H9 (cell line): ENCODE data around the gene SRC. TPM values are rescaled to one million over a fixed set of nuclear protein-coding genes. Genes with fewer than 3 reads are reported as not detected.
A peak's percentile ranks its signal among the peaks of the same experiment; 100 is the strongest.

Experiments used
- DNase-seq: peaks from one replicate; pipeline ENCODE4 v3.0.0-alpha.2; 2017
- H2AFZ ChIP-seq: one replicate; pipeline ENCODE4 v1.6.1; 2013; ENCODE audit warnings: mild to moderate bottlenecking, low read length, control low read depth, moderate library complexity
- H2AK5ac ChIP-seq: 2 replicates; pipeline ENCODE4 v1.6.1; 2013; ENCODE audit warnings: low read length, control low read depth, mixed read lengths; ENCODE audit not compliant: insufficient read length
- H2BK120ac ChIP-seq: one replicate; pipeline ENCODE4 v1.6.1; 2013; ENCODE audit warnings: low read depth, mild to moderate bottlenecking, low read length, control low read depth, inconsistent platforms; ENCODE audit not compliant: poor library complexity, severe bottlenecking
- H2BK12ac ChIP-seq: 2 replicates; pipeline ENCODE4 v1.6.1; 2013; ENCODE audit warnings: low read length, control low read depth, mixed read lengths, low read depth; ENCODE audit not compliant: insufficient read length
- H2BK15ac ChIP-seq: 2 replicates; pipeline ENCODE4 v1.6.1; 2013; ENCODE audit warnings: low read depth, low read length, control low read depth
- H2BK20ac ChIP-seq: one replicate; pipeline ENCODE4 v1.6.1; 2013; ENCODE audit warnings: low read depth, mild to moderate bottlenecking, low read length, control low read depth, inconsistent platforms; ENCODE audit not compliant: poor library complexity, severe bottlenecking
- H2BK5ac ChIP-seq: 2 replicates; pipeline ENCODE4 v1.6.1; 2013; ENCODE audit warnings: low read length, control low read depth, mixed read lengths; ENCODE audit not compliant: insufficient read length
- H3K14ac ChIP-seq: 2 replicates; pipeline ENCODE4 v1.6.1; 2013; ENCODE audit warnings: low read length, control low read depth; ENCODE audit not compliant: insufficient read depth
- H3K18ac ChIP-seq: 2 replicates; pipeline ENCODE4 v1.6.1; 2013; ENCODE audit warnings: low read depth, mild to moderate bottlenecking, mixed read lengths, low read length, control low read depth; ENCODE audit not compliant: insufficient read length
- H3K23ac ChIP-seq: 2 replicates; pipeline ENCODE4 v1.6.1; 2013; ENCODE audit warnings: low read length, control low read depth, mixed read lengths, low read depth; ENCODE audit not compliant: insufficient read length
- H3K23me2 ChIP-seq: 2 replicates; pipeline ENCODE4 v1.6.1; 2013; ENCODE audit warnings: low read depth, mild to moderate bottlenecking, mixed read lengths, low read length, control low read depth; ENCODE audit not compliant: insufficient read length, poor library complexity, severe bottlenecking
- H3K27ac ChIP-seq: 2 replicates; pipeline ENCODE4 v1.5.1; 2013; ENCODE audit warnings: low read length, control low read depth, mixed read lengths, low read depth; ENCODE audit not compliant: insufficient read length
- H3K27me3 ChIP-seq: 2 replicates; pipeline ENCODE4 v1.6.1; 2013; ENCODE audit warnings: low read length, control low read depth, inconsistent platforms; ENCODE audit not compliant: insufficient read depth
- H3K4ac ChIP-seq: 2 replicates; pipeline ENCODE4 v1.6.1; 2013; ENCODE audit warnings: low read depth, mild to moderate bottlenecking, control low read depth, inconsistent platforms, low read length, moderate library complexity
- H3K4me1 ChIP-seq: 2 replicates; pipeline ENCODE4 v1.6.1; 2013; ENCODE audit warnings: low read length, control low read depth, inconsistent platforms; ENCODE audit not compliant: insufficient read depth
- H3K4me2 ChIP-seq: 2 replicates; pipeline ENCODE4 v1.6.1; 2013; ENCODE audit warnings: low read length, control low read depth, mixed read lengths; ENCODE audit not compliant: insufficient read length, insufficient read depth
- H3K56ac ChIP-seq: 2 replicates; pipeline ENCODE4 v1.6.1; 2013; ENCODE audit warnings: low read depth, mild to moderate bottlenecking, mixed read lengths, low read length, control low read depth; ENCODE audit not compliant: insufficient read length
- H3K79me1 ChIP-seq: 2 replicates; pipeline ENCODE4 v1.6.1; 2013; ENCODE audit warnings: low read depth, mild to moderate bottlenecking, moderate library complexity, low read length, control low read depth, inconsistent platforms; ENCODE audit not compliant: insufficient read depth, poor library complexity, severe bottlenecking
- H3K79me2 ChIP-seq: 2 replicates; pipeline ENCODE4 v1.6.1; 2013; ENCODE audit warnings: low read length, control low read depth, inconsistent platforms; ENCODE audit not compliant: insufficient read depth
- H3K9ac ChIP-seq: 2 replicates; pipeline ENCODE4 v1.6.1; 2013; ENCODE audit warnings: low read length, control low read depth, mixed read lengths; ENCODE audit not compliant: insufficient read length; ENCODE audit errors: extremely low read depth
- H3K9me3 ChIP-seq: one replicate; pipeline ENCODE4 v1.6.1; 2013; ENCODE audit warnings: low read depth, low read length, inconsistent platforms; ENCODE audit not compliant: control insufficient read depth
- H3T11ph ChIP-seq: one replicate; pipeline ENCODE4 v1.6.1; 2013; ENCODE audit warnings: mild to moderate bottlenecking, low read length, control low read depth, inconsistent platforms
- H4K20me1 ChIP-seq: one replicate; pipeline ENCODE4 v1.6.1; 2013; ENCODE audit not compliant: control insufficient read depth, insufficient read length, insufficient read depth
- H4K5ac ChIP-seq: 2 replicates; pipeline ENCODE4 v1.6.1; 2013; ENCODE audit warnings: low read depth, mild to moderate bottlenecking, mixed read lengths, low read length, control low read depth; ENCODE audit not compliant: insufficient read length
- H4K8ac ChIP-seq: replicated peaks from 2 replicates; pipeline ENCODE4 v1.6.1; 2013; ENCODE audit warnings: low read length, control low read depth, mixed read lengths, low read depth; ENCODE audit not compliant: insufficient read length
- H4K91ac ChIP-seq: 2 replicates; pipeline ENCODE4 v1.6.1; 2013; ENCODE audit warnings: low read depth, mild to moderate bottlenecking, moderate library complexity, mixed read lengths, low read length, control low read depth; ENCODE audit not compliant: insufficient read length
- H3K27ac Mint-ChIP-seq, 3 experiments: 2 replicates in 2 of 3; 3 replicates in 1 of 3; pipeline ENCODE4 v1.8.0; 2020 to 2021; ENCODE audit warnings: mixed read lengths in 3 of 3, mild to moderate bottlenecking in 1 of 3, moderate library complexity in 1 of 3
- H3K27me3 Mint-ChIP-seq: 2 replicates; pipeline ENCODE4 v1.8.0; 2021; ENCODE audit warnings: low read depth, mild to moderate bottlenecking, moderate library complexity, mixed read lengths
- H3K36me3 Mint-ChIP-seq, 3 experiments: 2 replicates in 2 of 3; 3 replicates in 1 of 3; pipeline ENCODE4 v1.8.0; 2020 to 2021; ENCODE audit warnings: low read depth in 3 of 3, mixed read lengths in 3 of 3; ENCODE audit not compliant: insufficient read depth in 1 of 3
- H3K4me1 Mint-ChIP-seq, 2 experiments: 2 replicates each; pipeline ENCODE4 v1.8.0; 2020; ENCODE audit warnings: mixed read lengths in 2 of 2
- H3K4me3 Mint-ChIP-seq, 2 experiments: 2 replicates in 1 of 2; 3 replicates in 1 of 2; pipeline ENCODE4 v1.8.0; 2020 to 2021; ENCODE audit warnings: mild to moderate bottlenecking in 2 of 2, mixed read lengths in 2 of 2, moderate library complexity in 1 of 2
- H3K9me3 Mint-ChIP-seq, 2 experiments: 2 replicates in 1 of 2; 3 replicates in 1 of 2; pipeline ENCODE4 v1.8.0; 2020; ENCODE audit warnings: mild to moderate bottlenecking in 2 of 2, mixed read lengths in 2 of 2, moderate library complexity in 1 of 2
- WGBS: extraction: QIAGEN DNeasy Blood & Tissue Kit; methylation state at CpG from one replicate; pipeline ENCODE4 v1.1.7; 2013; ENCODE audit warnings: missing lambda C conversion rate, low lambda C conversion rate, mixed read lengths; ENCODE audit not compliant: insufficient read length; ENCODE audit errors: extremely low coverage; 5-methylcytosine and 5-hydroxymethylcytosine counted together
- total RNA-seq: library from RNA; stranded (reverse); gene quantifications from 2 replicates; pipeline ENCODE4 v1.2.1, GENCODE V29; 2021
- TF ChIP-seq, protein P1 (sequence below): fragments of 200-600 bp; sonication (generic); conservative IDR thresholded peaks from 3 replicates; pipeline ENCODE4 v1.8.0; 2021; ENCODE audit warnings: antibody characterized with exemption, mild to moderate bottlenecking

Gene SRC
- total RNA-seq, 1 experiment from 2014 or later: 44.5 TPM

DNA sequence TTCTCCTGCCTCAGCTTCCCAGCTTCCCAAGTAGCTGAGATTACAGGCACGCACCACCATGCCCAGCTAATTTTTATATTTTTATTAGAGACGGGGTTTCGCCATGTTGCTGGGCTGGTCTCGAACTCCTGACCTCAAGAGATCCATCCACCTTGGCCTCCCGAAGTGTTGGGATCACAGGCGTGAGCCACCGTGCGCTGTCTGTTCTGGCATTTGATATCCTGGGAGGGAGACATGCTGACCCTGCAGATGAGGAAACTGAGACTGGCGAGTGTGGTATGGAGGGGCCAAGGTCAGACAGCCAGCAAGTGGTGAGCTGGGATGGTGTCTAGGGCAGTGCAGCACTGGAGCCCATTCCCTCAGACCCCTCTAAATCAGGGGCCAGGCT lies 44.6 kb downstream of the SRC start:
- Histone ChIP-seq H2BK20ac (no peak overlapping the region), H3K27me3 (no peaks in the 10 kb centered on the region), H3K23ac (no peak overlapping the region), H3K4me2 (no peak overlapping the region), H4K20me1 (no peaks in the 10 kb centered on the region), H3K4me1 (no peaks in the 10 kb centered on the region; the same call in 1 of the 2 replicates), H2BK5ac (no peak overlapping the region), H3K56ac (no peak overlapping the region), H4K91ac (no peak overlapping the region), H3K23me2 (no peaks in the 10 kb centered on the region), H2BK120ac (no peak overlapping the region), H2AK5ac (no peak overlapping the region), H3K14ac (no peak overlapping the region), H3K4ac (no peak overlapping the region), H4K8ac (no peak overlapping the region), H3K79me2 (no peaks in the 10 kb centered on the region), H4K5ac (no peak overlapping the region), H2AFZ (no peak overlapping the region), H2BK12ac (no peak overlapping the region), H3K18ac (no peak overlapping the region), H2BK15ac (no peak overlapping the region), H3K27ac (no peak overlapping the region), H3T11ph (no peak overlapping the region), H3K9me3 (no peaks in the 10 kb centered on the region), H3K9ac (no peak overlapping the region), H3K79me1 (no peaks in the 10 kb centered on the region)
- peaks cover 5 to 39% (median 29%) of the 10 kb centered on the region in 3 experiments; a peak in 6 of 7 replicates for H3K36me3 Mint-ChIP-seq
- H3K27me3 Mint-ChIP-seq: no peaks in the 10 kb centered on the region; the same call in 1 of the 2 replicates
- no peak for DNase-seq
- peaks cover 9 to 19% of the 10 kb centered on the region in 2 experiments for H3K4me1 Mint-ChIP-seq
- peak overlapping the region in 1 of 3 experiments; percentile 57; a peak in 1 of 7 replicates for H3K27ac Mint-ChIP-seq
- TF ChIP-seq, protein P1, sequence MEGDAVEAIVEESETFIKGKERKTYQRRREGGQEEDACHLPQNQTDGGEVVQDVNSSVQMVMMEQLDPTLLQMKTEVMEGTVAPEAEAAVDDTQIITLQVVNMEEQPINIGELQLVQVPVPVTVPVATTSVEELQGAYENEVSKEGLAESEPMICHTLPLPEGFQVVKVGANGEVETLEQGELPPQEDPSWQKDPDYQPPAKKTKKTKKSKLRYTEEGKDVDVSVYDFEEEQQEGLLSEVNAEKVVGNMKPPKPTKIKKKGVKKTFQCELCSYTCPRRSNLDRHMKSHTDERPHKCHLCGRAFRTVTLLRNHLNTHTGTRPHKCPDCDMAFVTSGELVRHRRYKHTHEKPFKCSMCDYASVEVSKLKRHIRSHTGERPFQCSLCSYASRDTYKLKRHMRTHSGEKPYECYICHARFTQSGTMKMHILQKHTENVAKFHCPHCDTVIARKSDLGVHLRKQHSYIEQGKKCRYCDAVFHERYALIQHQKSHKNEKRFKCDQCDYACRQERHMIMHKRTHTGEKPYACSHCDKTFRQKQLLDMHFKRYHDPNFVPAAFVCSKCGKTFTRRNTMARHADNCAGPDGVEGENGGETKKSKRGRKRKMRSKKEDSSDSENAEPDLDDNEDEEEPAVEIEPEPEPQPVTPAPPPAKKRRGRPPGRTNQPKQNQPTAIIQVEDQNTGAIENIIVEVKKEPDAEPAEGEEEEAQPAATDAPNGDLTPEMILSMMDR: no peak
- H3K9me3 Mint-ChIP-seq: no peaks in the 10 kb centered on the region
- WGBS: no CpG with 5 or more reads among the region's 9 CpGs
- no peak overlapping the region; a peak in 1 of 5 replicates for H3K4me3 Mint-ChIP-seq
